ENCODE data around the gene AHRR. TPM values are rescaled to one million over a fixed set of nuclear protein-coding genes. Genes with fewer than 3 reads are reported as not detected.
"Not testable (repeated sequence)": the region's sequence is repeated elsewhere in the genome, so short reads cannot be mapped to it uniquely, and the experiment has no call there.

AHRR gene
- 25.8 and 26.0 TPM in 2 replicates for total RNA-seq

DNA sequence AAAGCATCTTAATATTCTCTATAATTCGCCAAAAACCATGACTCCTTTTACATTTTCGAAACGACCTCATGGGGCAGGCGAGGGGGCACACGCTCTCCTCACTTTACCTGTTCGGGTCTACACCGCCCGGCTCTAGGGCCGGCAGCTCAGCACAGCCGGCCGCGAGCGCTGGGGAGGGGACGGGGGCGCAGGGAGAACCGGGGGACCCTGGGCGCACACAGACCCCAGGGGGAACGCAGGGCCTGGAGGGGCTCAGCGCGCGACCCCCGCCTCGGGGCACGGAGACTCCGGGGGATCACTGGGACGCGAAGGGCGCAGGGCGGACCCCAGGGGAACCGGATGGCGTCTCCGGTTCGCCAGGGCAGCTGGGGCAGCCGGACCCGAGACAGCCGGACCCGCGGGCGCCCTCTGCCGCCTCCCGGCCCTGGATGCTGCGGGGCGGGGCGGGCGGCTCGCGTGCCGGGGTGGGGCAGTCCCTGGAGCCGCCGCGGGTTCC, at the start of gene AHRR:
TSS of gene AHRR (plus strand) at position 485 of the 496 bp plus-strand sequence. CDS start 22,189 bp downstream, outside the sequence.
- Mint-ChIP-seq H3K27ac (peak within 1 kb of the TSS; percentile 69), H3K36me3 (ENCODE audit: low read depth) (peaks cover 13% of the 10 kb centered on the region), H3K9me3 (no peaks in the 10 kb centered on the region), H3K4me1 (peaks cover 12% of the 10 kb centered on the region), H3K27me3 (peaks cover 11% of the 10 kb centered on the region), H3K4me3 (peak within 1 kb of the TSS; percentile 85)
- intact Hi-C loops (cut with micrococcal nuclease): loop anchor here (5.0 kb wide), 1 partner anchor 49 kb away; the partner anchor contains the start of gene PDCD6
- peak; percentile 92 for DNase-seq

DNA sequence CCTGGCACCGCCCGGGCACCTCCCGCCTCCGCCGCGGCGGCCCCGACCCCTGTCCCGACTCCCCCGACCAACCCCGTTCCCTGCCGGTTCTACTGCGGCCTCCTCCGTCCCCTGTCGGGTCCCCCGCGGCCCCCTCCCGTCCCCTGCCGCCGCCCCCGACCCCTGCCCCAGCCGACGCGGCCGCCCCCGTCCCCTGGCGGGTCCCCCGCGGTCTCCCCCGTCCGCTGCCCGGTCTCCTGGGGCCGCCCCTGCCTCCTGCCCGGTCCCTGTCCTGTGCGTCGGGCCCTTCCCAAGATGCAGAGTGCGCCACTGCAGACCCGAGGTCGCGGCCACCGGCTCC, 49.7 kb upstream of the AHRR start:
- H3K9me3 Mint-ChIP-seq, H3K27me3 Mint-ChIP-seq, DNase-seq: not testable (repeated sequence)
- Mint-ChIP-seq H3K36me3 (ENCODE audit: low read depth) (peaks cover 32% of the 10 kb centered on the region), H3K27ac (peak overlapping the region; percentile 98), H3K4me1 (peaks cover 35% of the 10 kb centered on the region), H3K4me3 (peak overlapping the region; percentile 93)
- intact Hi-C loops (cut with micrococcal nuclease): loop anchor here (1.0 to 5.0 kb wide), 4 partner anchors 51 to 341 kb away; partner anchors contain the start of genes AHRR and CEP72

DNA sequence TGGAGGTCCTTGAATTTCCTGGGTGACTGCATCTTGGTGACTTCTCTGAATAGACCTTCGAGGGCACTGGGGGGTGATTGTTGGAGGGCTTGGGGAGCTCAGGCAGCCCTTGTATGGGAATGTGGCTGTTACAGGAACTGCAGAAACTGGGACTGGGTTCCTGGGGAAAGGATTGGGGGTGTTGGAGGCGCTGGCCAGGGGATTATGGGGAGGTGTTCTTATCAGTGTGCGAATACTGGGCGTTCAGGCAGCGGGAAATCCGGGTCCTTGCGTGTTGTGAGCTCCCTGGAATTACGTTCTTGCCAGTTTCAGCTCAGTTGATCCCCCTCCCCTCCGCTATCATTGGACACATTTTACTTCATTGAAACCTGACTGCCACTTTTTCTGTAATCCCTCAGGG, 48.4 kb upstream of the AHRR start:
- peak overlapping the region; percentile 93 for H3K4me3 Mint-ChIP-seq
- H3K27me3 Mint-ChIP-seq, H3K27ac Mint-ChIP-seq, H3K9me3 Mint-ChIP-seq, DNase-seq: not testable (repeated sequence)
- H3K36me3 Mint-ChIP-seq (ENCODE audit: low read depth): peaks cover 33% of the 10 kb centered on the region
- intact Hi-C loops (cut with micrococcal nuclease): loop anchor here (5.0 kb wide), 3 partner anchors 49 to 339 kb away; partner anchors contain the start of genes AHRR and CEP72
- H3K4me1 Mint-ChIP-seq: peaks cover 35% of the 10 kb centered on the region

DNA sequence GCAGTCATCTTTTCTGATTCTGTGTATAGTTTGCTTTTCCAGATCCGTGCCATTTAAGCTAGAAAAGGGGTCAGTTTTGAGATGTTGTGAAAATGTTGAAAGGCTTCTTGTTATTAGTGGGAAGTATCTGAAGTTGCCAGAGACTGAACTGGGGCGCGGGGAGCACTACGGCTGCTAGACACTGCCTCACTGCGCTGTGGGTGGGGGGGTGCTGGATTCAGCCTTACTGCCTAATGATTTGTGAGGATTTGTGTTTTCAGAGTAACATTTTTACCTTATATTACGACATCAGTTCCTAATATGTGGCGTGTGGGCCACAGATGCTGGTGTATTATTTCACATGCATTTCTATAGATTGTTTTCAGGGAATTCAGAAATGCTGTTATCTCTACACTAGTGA, 48.0 kb upstream of the AHRR start:
- Mint-ChIP-seq H3K4me3 (peak overlapping the region; percentile 93), H3K36me3 (ENCODE audit: low read depth) (peaks cover 34% of the 10 kb centered on the region), H3K4me1 (peaks cover 35% of the 10 kb centered on the region)
- intact Hi-C loops (cut with micrococcal nuclease): loop anchor here (5.0 kb wide), 3 partner anchors 49 to 339 kb away; partner anchors contain the start of genes AHRR and CEP72
- H3K27ac Mint-ChIP-seq, H3K9me3 Mint-ChIP-seq, H3K27me3 Mint-ChIP-seq, DNase-seq: not testable (repeated sequence)

- H3K4me3 Mint-ChIP-seq: not testable (repeated sequence)
These were observed 47.2 kb upstream of the AHRR start for GRCh38 chr5:274346-274745.

GRCh38 chr5:278646-279045, 42.9 kb upstream of the AHRR start:
- intact Hi-C loops (cut with micrococcal nuclease): no loop called here
- no peaks in the 10 kb centered on the region for H3K27me3 Mint-ChIP-seq
- H3K4me3 Mint-ChIP-seq: no peak overlapping the region
- no peaks in the 10 kb centered on the region for H3K9me3 Mint-ChIP-seq
- peaks cover 32% of the 10 kb centered on the region for H3K4me1 Mint-ChIP-seq
- no peak overlapping the region for H3K27ac Mint-ChIP-seq
- peaks cover 37% of the 10 kb centered on the region for H3K36me3 Mint-ChIP-seq (ENCODE audit: low read depth)
- DNase-seq: no peak

More at GRCh38 chr5:274346-274745, 47.2 kb upstream of the AHRR start:
- H3K27me3 Mint-ChIP-seq, H3K27ac Mint-ChIP-seq, DNase-seq, H3K9me3 Mint-ChIP-seq: not testable (repeated sequence)
- Mint-ChIP-seq H3K4me1 (peaks cover 37% of the 10 kb centered on the region), H3K36me3 (ENCODE audit: low read depth) (peaks cover 37% of the 10 kb centered on the region)
- intact Hi-C loops (cut with micrococcal nuclease): loop anchor here (5.0 kb wide), 3 partner anchors 48 to 338 kb away; partner anchors contain the start of genes AHRR and CEP72

DNA sequence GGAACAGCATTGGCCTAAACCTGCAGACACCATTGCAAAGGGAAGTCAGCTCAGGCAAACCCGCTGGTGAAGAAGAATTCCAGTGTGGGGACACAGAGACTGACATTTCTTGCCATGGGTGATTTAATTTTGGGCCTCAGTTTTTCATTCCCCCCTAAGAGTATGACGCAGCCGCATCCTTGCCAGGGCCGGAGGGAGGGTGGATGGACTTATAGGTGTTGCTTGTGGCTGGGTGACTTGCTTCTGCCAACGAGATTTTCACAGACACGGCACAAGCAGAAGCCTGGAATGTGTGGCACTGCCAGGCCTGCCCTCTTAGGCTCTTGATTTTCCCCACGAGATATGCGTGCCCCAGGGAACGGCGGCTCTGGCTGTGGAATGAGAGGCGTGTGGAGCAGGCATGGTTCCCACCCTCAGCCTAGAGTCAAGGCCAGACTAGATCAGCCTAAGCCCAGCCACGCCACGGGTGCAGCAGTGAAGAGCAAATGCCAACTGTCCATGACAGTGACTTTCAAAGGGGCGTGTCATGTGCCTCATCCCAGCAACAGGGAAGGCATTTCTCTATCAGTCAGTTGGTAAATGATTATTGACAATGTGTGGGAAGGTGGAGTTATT, 42.4 kb upstream of the AHRR start:
- H3K9me3 Mint-ChIP-seq; H3K27ac Mint-ChIP-seq; H3K4me3 Mint-ChIP-seq; DNase-seq; H3K27me3 Mint-ChIP-seq; intact Hi-C loops (cut with micrococcal nuclease): not testable (repeated sequence)
- Mint-ChIP-seq H3K36me3 (ENCODE audit: low read depth) (peaks cover 35% of the 10 kb centered on the region), H3K4me1 (peaks cover 29% of the 10 kb centered on the region)

GRCh38 chr5:285991-286557, 35.4 kb upstream of the AHRR start:
- H3K27me3 Mint-ChIP-seq: no peaks in the 10 kb centered on the region
- peaks cover 17% of the 10 kb centered on the region for H3K4me1 Mint-ChIP-seq
- no peak overlapping the region for H3K27ac Mint-ChIP-seq
- peaks cover 30% of the 10 kb centered on the region for H3K36me3 Mint-ChIP-seq (ENCODE audit: low read depth)
- H3K9me3 Mint-ChIP-seq: no peaks in the 10 kb centered on the region
- intact Hi-C loops (cut with micrococcal nuclease): no loop called here
- H3K4me3 Mint-ChIP-seq: no peak overlapping the region
- DNase-seq: no peak

DNA sequence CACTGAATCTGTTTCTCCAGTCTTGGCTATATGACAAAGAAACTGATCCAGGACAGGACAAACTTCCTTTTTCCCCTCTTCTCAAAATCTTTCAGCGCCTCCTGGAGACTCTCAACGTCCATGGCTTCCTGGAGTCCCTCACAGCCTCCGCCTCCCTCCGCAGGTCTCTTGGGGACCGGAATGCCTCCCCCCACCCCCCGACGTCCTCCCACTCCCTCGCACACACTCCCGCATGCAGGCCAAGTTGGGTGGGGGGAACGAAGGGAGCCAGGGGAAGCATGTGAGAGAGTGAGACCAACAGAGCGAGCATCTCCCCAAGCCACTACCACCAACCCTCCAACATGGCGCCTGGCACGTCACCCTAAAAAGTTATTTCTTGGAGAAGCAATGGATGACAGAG, 31.3 kb upstream of the AHRR start:
- intact Hi-C loops (cut with micrococcal nuclease); H3K9me3 Mint-ChIP-seq; H3K27ac Mint-ChIP-seq; DNase-seq; H3K4me3 Mint-ChIP-seq; H3K4me1 Mint-ChIP-seq; H3K27me3 Mint-ChIP-seq: not testable (repeated sequence)
- peaks cover 31% of the 10 kb centered on the region for H3K36me3 Mint-ChIP-seq (ENCODE audit: low read depth)

DNA sequence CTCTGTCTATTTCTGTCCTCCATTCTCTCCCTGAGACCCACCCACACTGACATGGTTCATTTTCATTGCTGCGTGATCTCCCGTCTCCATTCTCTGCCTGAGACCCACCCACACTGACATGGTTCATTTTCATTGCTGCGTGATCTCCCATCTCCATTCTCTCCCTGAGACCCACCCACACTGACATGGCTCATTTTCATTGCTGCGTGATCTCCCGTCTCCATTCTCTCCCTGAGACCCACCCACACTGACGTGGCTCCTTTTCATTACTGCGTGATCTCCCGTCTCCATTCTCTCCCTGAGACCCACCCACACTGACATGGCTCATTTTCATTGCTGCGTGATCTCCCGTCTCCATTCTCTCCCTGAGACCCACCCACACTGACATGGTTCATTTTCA, 30.2 kb upstream of the AHRR start:
- H3K4me1 Mint-ChIP-seq; H3K27me3 Mint-ChIP-seq; H3K27ac Mint-ChIP-seq; intact Hi-C loops (cut with micrococcal nuclease); H3K4me3 Mint-ChIP-seq; DNase-seq; H3K9me3 Mint-ChIP-seq: not testable (repeated sequence)
- peaks cover 31% of the 10 kb centered on the region for H3K36me3 Mint-ChIP-seq (ENCODE audit: low read depth)

GRCh38 chr5:294788-295187, 26.7 kb upstream of the AHRR start:
- intact Hi-C loops (cut with micrococcal nuclease); H3K27ac Mint-ChIP-seq; H3K4me3 Mint-ChIP-seq; H3K27me3 Mint-ChIP-seq; DNase-seq; H3K9me3 Mint-ChIP-seq: not testable (repeated sequence)
- Mint-ChIP-seq H3K4me1 (peaks cover 17% of the 10 kb centered on the region), H3K36me3 (ENCODE audit: low read depth) (peaks cover 27% of the 10 kb centered on the region)

DNA sequence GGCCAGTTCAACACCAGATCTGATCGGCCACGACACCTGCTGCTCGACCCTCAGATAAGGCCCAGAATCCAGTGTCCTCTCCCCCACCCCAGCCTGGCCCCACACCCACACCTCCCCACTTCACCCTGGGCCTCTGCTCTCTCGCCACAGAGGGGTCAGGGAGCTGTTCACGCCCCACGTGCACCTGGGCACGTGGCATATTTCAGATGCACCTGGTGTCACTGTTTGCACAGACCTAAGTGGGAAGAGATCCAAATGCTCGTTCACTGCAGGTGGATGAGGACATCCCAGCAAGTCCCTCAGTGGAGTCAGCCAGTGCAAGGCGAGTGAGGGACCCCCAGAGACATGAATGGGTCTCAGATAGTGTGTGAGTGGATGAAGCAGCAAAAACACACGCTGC, 25.3 kb upstream of the AHRR start:
- DNase-seq: not testable (repeated sequence)
- peak overlapping the region; percentile 44 for H3K4me3 Mint-ChIP-seq

GRCh38 chr5:296954-297353, 24.6 kb upstream of the AHRR start:
- H3K27ac Mint-ChIP-seq, H3K27me3 Mint-ChIP-seq: not testable (repeated sequence)

More for the DNA sequence above, 25.3 kb upstream of the AHRR start:
- H3K27me3 Mint-ChIP-seq; H3K9me3 Mint-ChIP-seq; intact Hi-C loops (cut with micrococcal nuclease); H3K27ac Mint-ChIP-seq: not testable (repeated sequence)
- Mint-ChIP-seq H3K36me3 (ENCODE audit: low read depth) (peaks cover 27% of the 10 kb centered on the region), H3K4me1 (peaks cover 17% of the 10 kb centered on the region)

GRCh38 chr5:297448-297847, 24.1 kb upstream of the AHRR start:
- H3K27ac Mint-ChIP-seq; DNase-seq; intact Hi-C loops (cut with micrococcal nuclease); H3K27me3 Mint-ChIP-seq; H3K4me3 Mint-ChIP-seq; H3K9me3 Mint-ChIP-seq: not testable (repeated sequence)
- Mint-ChIP-seq H3K4me1 (peaks cover 23% of the 10 kb centered on the region), H3K36me3 (ENCODE audit: low read depth) (peaks cover 21% of the 10 kb centered on the region)

More at GRCh38 chr5:296954-297353, 24.6 kb upstream of the AHRR start:
- Mint-ChIP-seq H3K4me3 (peak overlapping the region; percentile 57), H3K4me1 (peaks cover 21% of the 10 kb centered on the region), H3K36me3 (ENCODE audit: low read depth) (peaks cover 24% of the 10 kb centered on the region)
- H3K9me3 Mint-ChIP-seq; intact Hi-C loops (cut with micrococcal nuclease): not testable (repeated sequence)
- peak; percentile 75 for DNase-seq
